HT1080 (cell line): ENCODE results near the gene PNLIPRP2. TPM values are rescaled to one million over a fixed set of nuclear protein-coding genes. Genes with fewer than 3 reads are reported as not detected.

Experiments used
- DNase-seq: peaks from one replicate; pipeline ENCODE4 v3.0.0-alpha.2; 2015; ENCODE audit warnings: low read depth
- total RNA-seq: library from RNA; depleted of rRNA; stranded (reverse); fragments of >200 nt; shearing (Covaris generic); gene quantifications from 2 replicates; pipeline ENCODE4 v1.2.3, GENCODE V29; 2014

Gene PNLIPRP2
- total RNA-seq, 1 experiment from 2014 or later, result not detected

GRCh38 chr10:116654816-116655215 lies 34.1 kb downstream of the PNLIPRP2 start:
- peak; percentile 8 for DNase-seq

GRCh38 chr10:116655568-116655967 lies 34.8 kb downstream of the PNLIPRP2 start:
- no peak for DNase-seq

GRCh38 chr10:116656044-116656443 lies 35.3 kb downstream of the PNLIPRP2 start:
- DNase-seq, result no peak

- DNase-seq, result no peak
Observed at GRCh38 chr10:116657863-116658551, 37.3 kb downstream of the PNLIPRP2 start.

- DNase-seq, result no peak
Observed at GRCh38 chr10:116659049-116659670, 38.4 kb downstream of the PNLIPRP2 start.

- DNase-seq, result no peak
Observed at GRCh38 chr10:116660860-116661259, 40.1 kb downstream of the PNLIPRP2 start.

- DNase-seq, result no peak
Observed at GRCh38 chr10:116663342-116663741, 42.6 kb downstream of the PNLIPRP2 start.

- DNase-seq, result no peak
Observed at GRCh38 chr10:116664631-116665030, 43.9 kb downstream of the PNLIPRP2 start.

GRCh38 chr10:116665541-116666125 lies 44.9 kb downstream of the PNLIPRP2 start:
- no peak for DNase-seq

GRCh38 chr10:116667484-116667883 lies 46.7 kb downstream of the PNLIPRP2 start:
- no peak for DNase-seq

GRCh38 chr10:116668018-116668417 lies 47.3 kb downstream of the PNLIPRP2 start:
- DNase-seq, result no peak

- DNase-seq, result no peak
Observed at GRCh38 chr10:116668446-116668845, 47.7 kb downstream of the PNLIPRP2 start.

- peak; percentile 18 for DNase-seq
Observed at GRCh38 chr10:116669080-116669479, 48.3 kb downstream of the PNLIPRP2 start.

- no peak for DNase-seq
Observed at GRCh38 chr10:116669832-116670644, 49.3 kb downstream of the PNLIPRP2 start.

GRCh38 chr10:116670706-116671105 lies 50.0 kb downstream of the PNLIPRP2 start:
- DNase-seq, result no peak

- DNase-seq, result no peak
Observed at GRCh38 chr10:116671274-116671926, 50.6 kb downstream of the PNLIPRP2 start.

GRCh38 chr10:116672891-116673290 lies 52.1 kb downstream of the PNLIPRP2 start:
- no peak for DNase-seq

GRCh38 chr10:116673866-116674265 lies 53.1 kb downstream of the PNLIPRP2 start:
- no peak for DNase-seq

GRCh38 chr10:116674901-116675423 lies 54.2 kb downstream of the PNLIPRP2 start:
- DNase-seq, result no peak

- no peak for DNase-seq
Observed at GRCh38 chr10:116676118-116676517, 55.4 kb downstream of the PNLIPRP2 start.

- DNase-seq, result no peak
Observed at GRCh38 chr10:116676633-116677032, 55.9 kb downstream of the PNLIPRP2 start.
